Neural crest cell (in vitro differentiated cells): Measurements from ENCODE around the gene SSNA1. TPM values are rescaled to one million over a fixed set of nuclear protein-coding genes. Genes with fewer than 3 reads are reported as not detected.
A peak's percentile ranks its signal among the peaks of the same experiment; 100 is the strongest.

ENCODE experiments used
- DNase-seq: peaks from one replicate; pipeline ENCODE4 v3.0.0; 2021; ENCODE audit warnings: low read depth, mixed read lengths, low spot score
- H3K27ac Mint-ChIP-seq: one replicate; pipeline ENCODE4 v1.8.0; 2021; ENCODE audit warnings: mild to moderate bottlenecking, mixed read lengths; ENCODE audit not compliant: unreplicated experiment
- H3K27me3 Mint-ChIP-seq: 2 replicates; pipeline ENCODE4 v1.8.0; 2021; ENCODE audit warnings: low read depth, mild to moderate bottlenecking, mixed read lengths
- H3K36me3 Mint-ChIP-seq: 2 replicates; pipeline ENCODE4 v1.8.0; 2021; ENCODE audit warnings: low read depth, mild to moderate bottlenecking, mixed read lengths
- H3K4me1 Mint-ChIP-seq: 2 replicates; pipeline ENCODE4 v1.8.0; 2021; ENCODE audit warnings: mixed read lengths
- H3K4me3 Mint-ChIP-seq: one replicate; pipeline ENCODE4 v1.8.0; 2021; ENCODE audit warnings: mild to moderate bottlenecking, mixed read lengths
- H3K9me3 Mint-ChIP-seq: 2 replicates; pipeline ENCODE4 v1.8.0; 2021; ENCODE audit warnings: mixed read lengths
- total RNA-seq: library from RNA; stranded (reverse); gene quantifications from 2 replicates; pipeline ENCODE4 v1.2.1, GENCODE V29; 2021
- TF ChIP-seq, protein P1 (sequence below): fragments of 200-600 bp; sonication (generic); conservative IDR thresholded peaks from 2 replicates; pipeline ENCODE4 v1.5.0; 2021; ENCODE audit warnings: antibody characterized with exemption, mild to moderate bottlenecking

SSNA1 gene
- total RNA-seq, 1 donor from 2014 or later = 66.4 TPM

DNA sequence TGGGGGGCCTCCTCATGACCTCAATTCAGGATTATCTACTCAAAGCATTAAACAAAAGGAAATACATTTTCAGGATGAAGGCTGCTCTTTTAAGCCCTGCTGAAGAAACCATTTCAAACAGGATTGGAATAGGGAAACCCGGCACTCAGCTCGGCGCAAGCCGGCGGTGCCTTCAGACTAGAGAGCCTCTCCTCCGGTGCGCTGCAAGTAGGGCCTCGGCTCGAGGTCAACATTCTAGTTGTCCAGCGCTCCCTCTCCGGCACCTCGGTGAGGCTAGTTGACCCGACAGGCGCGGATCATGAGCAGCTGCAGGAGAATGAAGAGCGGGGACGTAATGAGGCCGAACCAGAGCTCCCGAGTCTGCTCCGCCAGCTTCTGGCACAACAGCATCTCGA is 16.3 kb downstream of the SSNA1 start:
- H3K27me3 Mint-ChIP-seq = no peaks in the 10 kb centered on the region
- no peaks in the 10 kb centered on the region for H3K9me3 Mint-ChIP-seq
- H3K4me1 Mint-ChIP-seq = peaks cover 42% of the 10 kb centered on the region
- H3K27ac Mint-ChIP-seq = peak overlapping the region; percentile 94
- peaks cover 7% of the 10 kb centered on the region for H3K36me3 Mint-ChIP-seq
- peak overlapping the region; percentile 94 for H3K4me3 Mint-ChIP-seq
- no peak for DNase-seq
- TF ChIP-seq, protein P1, sequence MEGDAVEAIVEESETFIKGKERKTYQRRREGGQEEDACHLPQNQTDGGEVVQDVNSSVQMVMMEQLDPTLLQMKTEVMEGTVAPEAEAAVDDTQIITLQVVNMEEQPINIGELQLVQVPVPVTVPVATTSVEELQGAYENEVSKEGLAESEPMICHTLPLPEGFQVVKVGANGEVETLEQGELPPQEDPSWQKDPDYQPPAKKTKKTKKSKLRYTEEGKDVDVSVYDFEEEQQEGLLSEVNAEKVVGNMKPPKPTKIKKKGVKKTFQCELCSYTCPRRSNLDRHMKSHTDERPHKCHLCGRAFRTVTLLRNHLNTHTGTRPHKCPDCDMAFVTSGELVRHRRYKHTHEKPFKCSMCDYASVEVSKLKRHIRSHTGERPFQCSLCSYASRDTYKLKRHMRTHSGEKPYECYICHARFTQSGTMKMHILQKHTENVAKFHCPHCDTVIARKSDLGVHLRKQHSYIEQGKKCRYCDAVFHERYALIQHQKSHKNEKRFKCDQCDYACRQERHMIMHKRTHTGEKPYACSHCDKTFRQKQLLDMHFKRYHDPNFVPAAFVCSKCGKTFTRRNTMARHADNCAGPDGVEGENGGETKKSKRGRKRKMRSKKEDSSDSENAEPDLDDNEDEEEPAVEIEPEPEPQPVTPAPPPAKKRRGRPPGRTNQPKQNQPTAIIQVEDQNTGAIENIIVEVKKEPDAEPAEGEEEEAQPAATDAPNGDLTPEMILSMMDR = no peak

DNA sequence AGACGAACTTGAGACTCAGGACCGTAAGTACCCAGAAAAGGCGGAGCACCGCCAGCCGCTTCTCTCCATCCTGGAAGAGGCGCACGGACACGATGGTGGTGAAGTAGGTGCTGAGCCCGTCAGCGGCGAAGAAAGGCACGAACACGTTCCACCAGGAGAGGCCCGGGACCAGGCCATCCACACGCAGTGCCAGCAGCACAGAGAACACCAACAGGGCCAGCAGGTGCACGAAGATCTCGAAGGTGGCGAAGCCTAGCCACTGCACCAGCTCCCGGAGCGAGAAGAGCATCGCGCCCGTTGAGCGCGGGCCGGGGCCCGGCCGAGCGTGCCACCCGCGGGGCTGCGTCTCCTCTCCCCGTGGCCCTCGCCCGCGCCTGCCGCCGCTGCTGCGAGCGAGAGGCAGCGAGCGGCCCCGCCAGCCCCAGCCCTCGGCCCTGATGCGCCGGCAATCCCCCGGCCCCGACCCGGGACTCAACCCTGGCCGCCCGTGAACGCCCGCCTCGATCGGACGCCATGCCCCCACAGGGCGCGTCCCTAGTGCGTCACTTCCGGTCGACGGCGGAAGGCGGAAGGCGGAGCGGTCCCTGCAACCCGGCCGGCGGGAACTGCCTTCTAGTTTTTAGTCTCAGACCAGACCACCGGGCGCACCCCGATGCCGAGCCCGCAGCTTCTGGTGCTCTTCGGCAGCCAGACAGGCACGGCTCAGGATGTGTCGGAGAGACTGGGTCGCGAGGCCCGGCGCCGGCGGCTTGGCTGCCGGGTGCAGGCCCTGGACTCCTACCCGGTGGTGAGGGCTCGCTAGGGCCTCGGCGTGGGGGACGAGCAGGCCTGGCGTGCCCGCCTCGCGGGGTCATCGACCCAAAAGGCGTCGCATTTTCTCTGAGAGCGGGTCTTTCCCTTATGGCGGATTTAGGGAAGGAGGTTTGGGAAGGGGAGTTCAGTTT is 16.9 kb downstream of the SSNA1 start, which contains the start of the genes NDOR1 and TMEM203:
NDOR1 (plus strand) TSS at position 575 of the 944 bp plus-strand sequence; CDS start at position 653, 78 bp downstream.
TMEM203 (minus strand) TSS at position 523 of the 944 bp plus-strand sequence; CDS start at position 289, 234 bp downstream.
- H3K4me3 Mint-ChIP-seq = peak within 1 kb of the TSS; percentile 94
- TF ChIP-seq, protein P1 = no peak
- no peaks in the 10 kb centered on the region for H3K27me3 Mint-ChIP-seq
- peaks cover 42% of the 10 kb centered on the region for H3K4me1 Mint-ChIP-seq
- peak; percentile 92 for DNase-seq
- H3K27ac Mint-ChIP-seq = peak within 1 kb of the TSS; percentile 94
- H3K36me3 Mint-ChIP-seq = peaks cover 7% of the 10 kb centered on the region
- no peaks in the 10 kb centered on the region for H3K9me3 Mint-ChIP-seq

DNA sequence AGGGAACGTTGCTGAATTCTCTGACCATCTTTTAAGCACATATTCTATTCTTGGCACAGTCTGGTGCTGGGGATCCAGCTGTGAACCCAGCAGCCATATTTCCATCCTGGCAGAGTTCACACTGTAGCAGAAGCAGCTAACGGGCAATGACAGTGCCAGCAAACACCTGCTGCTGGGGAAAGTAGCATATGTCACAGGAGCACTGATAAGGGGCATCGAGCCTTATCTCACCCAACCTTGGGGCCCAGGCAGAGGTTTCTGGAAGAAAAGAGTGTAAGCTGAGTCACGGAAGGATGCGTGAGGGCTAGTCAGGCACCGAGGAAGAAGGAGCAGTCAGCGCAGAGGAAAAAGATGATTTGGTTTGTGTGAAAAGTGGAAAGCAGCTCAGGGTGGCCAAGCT is 18.1 kb downstream of the SSNA1 start:
- no peak for DNase-seq
- H3K4me1 Mint-ChIP-seq = peaks cover 38% of the 10 kb centered on the region
- H3K27me3 Mint-ChIP-seq = no peaks in the 10 kb centered on the region
- no peaks in the 10 kb centered on the region for H3K9me3 Mint-ChIP-seq
- H3K4me3 Mint-ChIP-seq = peak overlapping the region; percentile 94
- TF ChIP-seq, protein P1 = no peak
- peak overlapping the region; percentile 94 for H3K27ac Mint-ChIP-seq
- peaks cover 7% of the 10 kb centered on the region for H3K36me3 Mint-ChIP-seq

DNA sequence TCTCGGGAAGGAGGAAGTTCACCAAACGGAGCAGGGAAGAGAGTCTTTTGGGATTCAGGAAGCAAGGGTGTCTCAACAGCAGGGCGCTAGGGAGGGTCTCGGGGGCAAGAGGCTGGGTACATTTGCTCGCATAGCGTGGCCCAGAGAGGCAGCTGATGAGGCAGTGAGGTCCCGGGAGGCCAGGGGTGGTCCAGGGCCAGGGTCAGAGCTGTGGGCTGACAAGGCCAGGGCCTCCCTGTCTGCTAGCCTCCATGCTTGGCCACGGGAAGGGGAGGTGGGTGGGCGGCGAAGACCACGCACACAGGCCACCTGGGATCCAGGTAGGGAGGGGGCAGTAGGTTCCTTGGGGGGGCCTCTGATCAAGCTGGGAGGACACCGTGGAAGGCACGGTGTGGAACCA is 23.1 kb downstream of the SSNA1 start:
- H3K9me3 Mint-ChIP-seq = no peaks in the 10 kb centered on the region
- H3K36me3 Mint-ChIP-seq = peaks cover 9% of the 10 kb centered on the region
- H3K4me3 Mint-ChIP-seq = no peak overlapping the region
- no peak overlapping the region for H3K27ac Mint-ChIP-seq
- H3K27me3 Mint-ChIP-seq = no peaks in the 10 kb centered on the region
- peaks cover 11% of the 10 kb centered on the region for H3K4me1 Mint-ChIP-seq
- no peak for DNase-seq
- TF ChIP-seq, protein P1 = no peak

DNA sequence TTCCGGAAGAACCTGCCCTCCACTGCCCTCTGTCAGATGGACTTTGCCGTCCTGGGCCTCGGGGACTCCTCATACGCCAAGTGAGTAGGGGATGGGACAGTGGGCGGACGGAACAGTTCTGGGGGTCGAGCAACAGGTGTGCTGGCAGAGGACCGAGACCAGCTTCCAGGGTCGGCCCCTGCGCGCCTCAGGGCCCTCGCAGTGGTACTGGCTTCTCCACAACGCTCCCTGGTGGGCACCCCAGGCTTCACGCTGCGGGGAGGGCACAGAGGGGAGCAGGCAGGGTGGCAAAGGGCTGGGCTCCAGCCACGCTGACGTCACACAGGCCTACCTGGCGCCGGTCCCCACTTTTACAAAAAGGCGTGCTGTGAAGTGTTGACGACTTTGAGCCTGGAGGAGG is 24.0 kb downstream of the SSNA1 start:
- H3K4me3 Mint-ChIP-seq = no peak overlapping the region
- no peak for DNase-seq

More for the DNA sequence above, 24.0 kb downstream of the SSNA1 start:
- H3K4me1 Mint-ChIP-seq = peaks cover 1% of the 10 kb centered on the region
- no peak overlapping the region for H3K27ac Mint-ChIP-seq
- peaks cover 4% of the 10 kb centered on the region for H3K36me3 Mint-ChIP-seq
- H3K27me3 Mint-ChIP-seq = no peaks in the 10 kb centered on the region
- no peaks in the 10 kb centered on the region for H3K9me3 Mint-ChIP-seq
- TF ChIP-seq, protein P1 = no peak
